Esophagus squamous epithelium (tissue), 4 donors: ENCODE results near the gene CRYBA2.

Experiments
- POLR2A ChIP-seq, 4 donors: fragments of 450-650 bp; IDR thresholded peaks; one replicate each; pipeline ENCODE4 v1.6.1; 2017; ENCODE audit warnings: antibody characterized with exemption in 4 of 4, mild to moderate bottlenecking in 4 of 4, moderate library complexity in 3 of 4
- TF ChIP-seq, protein P1 (sequence below), 6 experiments: fragments of 450-650 bp in 4 of 6; fragments of 200-600 bp in 2 of 6; sonication (generic) in 2 of 6; IDR thresholded peaks; one replicate each; pipeline ENCODE4 v1.5.1; 2016 to 2019; ENCODE audit warnings: antibody characterized with exemption in 6 of 6, mild to moderate bottlenecking in 4 of 6, moderate library complexity in 4 of 6

DNA sequence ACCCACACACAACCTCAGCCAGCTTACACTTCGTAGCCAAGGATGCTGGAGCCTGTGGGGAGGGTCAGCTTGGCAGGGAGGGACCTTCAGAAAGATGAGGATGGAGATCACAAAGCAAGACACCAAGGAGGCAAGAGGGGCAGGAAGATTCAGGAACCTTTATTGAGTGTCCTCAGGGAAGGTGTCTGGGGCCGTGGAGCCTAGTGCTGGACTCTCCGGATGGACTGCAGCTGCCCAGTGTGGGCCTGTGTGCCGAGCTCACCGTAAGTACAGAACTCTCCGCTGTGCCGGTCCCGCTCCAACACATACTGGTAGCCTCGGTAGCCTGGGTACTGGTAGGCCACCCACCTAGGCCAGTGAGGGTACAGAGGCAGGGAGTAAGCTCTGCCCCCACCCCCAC, 3.2 kb downstream of the CRYBA2 start:
- TF ChIP-seq, protein P1, sequence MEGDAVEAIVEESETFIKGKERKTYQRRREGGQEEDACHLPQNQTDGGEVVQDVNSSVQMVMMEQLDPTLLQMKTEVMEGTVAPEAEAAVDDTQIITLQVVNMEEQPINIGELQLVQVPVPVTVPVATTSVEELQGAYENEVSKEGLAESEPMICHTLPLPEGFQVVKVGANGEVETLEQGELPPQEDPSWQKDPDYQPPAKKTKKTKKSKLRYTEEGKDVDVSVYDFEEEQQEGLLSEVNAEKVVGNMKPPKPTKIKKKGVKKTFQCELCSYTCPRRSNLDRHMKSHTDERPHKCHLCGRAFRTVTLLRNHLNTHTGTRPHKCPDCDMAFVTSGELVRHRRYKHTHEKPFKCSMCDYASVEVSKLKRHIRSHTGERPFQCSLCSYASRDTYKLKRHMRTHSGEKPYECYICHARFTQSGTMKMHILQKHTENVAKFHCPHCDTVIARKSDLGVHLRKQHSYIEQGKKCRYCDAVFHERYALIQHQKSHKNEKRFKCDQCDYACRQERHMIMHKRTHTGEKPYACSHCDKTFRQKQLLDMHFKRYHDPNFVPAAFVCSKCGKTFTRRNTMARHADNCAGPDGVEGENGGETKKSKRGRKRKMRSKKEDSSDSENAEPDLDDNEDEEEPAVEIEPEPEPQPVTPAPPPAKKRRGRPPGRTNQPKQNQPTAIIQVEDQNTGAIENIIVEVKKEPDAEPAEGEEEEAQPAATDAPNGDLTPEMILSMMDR (IDR thresholded peaks at IDR 0.05): no peak
- no peak for TF ChIP-seq POLR2A (IDR thresholded peaks at IDR 0.05)
